SK-N-MC (cell line): Measurements from ENCODE around the gene NPBWR2.

ENCODE experiments used
- EZH2 ChIP-seq: fragments of 200-600 bp; sonication (generic); IDR thresholded peaks from one replicate; pipeline ENCODE4 v1.6.1; 2017; ENCODE audit warnings: antibody characterized with exemption
- FOXP2 ChIP-seq: optimal IDR thresholded peaks from 2 replicates; pipeline ENCODE3; 2011; ENCODE audit warnings: mild to moderate bottlenecking, moderate library complexity; ENCODE audit not compliant: insufficient read depth; ENCODE audit errors: extremely low read length, control extremely low read depth
- POLR2AphosphoS5 ChIP-seq: IDR thresholded peaks from 2 replicates; pipeline ENCODE4 v1.6.1; 2012; ENCODE audit warnings: mild to moderate bottlenecking, low read depth, low read length, borderline replicate concordance

DNA sequence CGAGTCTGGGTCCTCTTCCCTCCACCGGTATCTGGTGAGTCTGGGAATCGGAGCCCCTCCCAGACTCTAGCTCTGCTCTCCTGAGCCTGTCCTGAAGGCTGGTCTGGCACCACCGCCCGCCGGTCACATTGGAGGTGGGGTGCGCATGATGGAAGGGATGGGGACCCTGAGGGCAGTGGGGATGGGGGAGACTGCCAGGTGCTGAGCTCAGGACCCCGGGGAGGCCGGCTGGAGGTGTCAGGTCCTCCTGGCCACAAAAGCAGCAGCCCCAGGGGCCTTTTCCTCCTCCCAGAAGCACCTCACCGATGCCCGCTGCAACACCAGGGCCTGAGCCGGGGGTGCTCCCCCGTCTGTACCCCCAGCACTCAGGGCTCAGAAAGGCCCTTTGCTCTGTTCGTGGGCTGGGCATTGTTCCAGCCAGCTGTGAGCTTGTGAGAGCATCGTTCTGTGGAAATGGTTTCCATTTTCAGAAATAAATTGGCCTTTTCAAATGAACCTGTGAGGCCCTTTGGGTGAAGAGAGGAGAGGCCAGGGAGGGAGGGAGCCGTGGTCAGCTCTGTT is 2.5 kb upstream of the NPBWR2 start:
- no peak for TF ChIP-seq EZH2
- TF ChIP-seq POLR2AphosphoS5: no peak
- TF ChIP-seq FOXP2: no peak
